ENCODE measurements around the gene SRGN. TPM values are rescaled to one million over a fixed set of nuclear protein-coding genes. Genes with fewer than 3 reads are reported as not detected.

Gene SRGN
- total and polyA plus RNA-seq, 10 of the 15 experiments (the other 5 are each of a cell fraction or from before 2014, with no cell fraction given) = 382 to 2,414 (median 885) TPM

DNA sequence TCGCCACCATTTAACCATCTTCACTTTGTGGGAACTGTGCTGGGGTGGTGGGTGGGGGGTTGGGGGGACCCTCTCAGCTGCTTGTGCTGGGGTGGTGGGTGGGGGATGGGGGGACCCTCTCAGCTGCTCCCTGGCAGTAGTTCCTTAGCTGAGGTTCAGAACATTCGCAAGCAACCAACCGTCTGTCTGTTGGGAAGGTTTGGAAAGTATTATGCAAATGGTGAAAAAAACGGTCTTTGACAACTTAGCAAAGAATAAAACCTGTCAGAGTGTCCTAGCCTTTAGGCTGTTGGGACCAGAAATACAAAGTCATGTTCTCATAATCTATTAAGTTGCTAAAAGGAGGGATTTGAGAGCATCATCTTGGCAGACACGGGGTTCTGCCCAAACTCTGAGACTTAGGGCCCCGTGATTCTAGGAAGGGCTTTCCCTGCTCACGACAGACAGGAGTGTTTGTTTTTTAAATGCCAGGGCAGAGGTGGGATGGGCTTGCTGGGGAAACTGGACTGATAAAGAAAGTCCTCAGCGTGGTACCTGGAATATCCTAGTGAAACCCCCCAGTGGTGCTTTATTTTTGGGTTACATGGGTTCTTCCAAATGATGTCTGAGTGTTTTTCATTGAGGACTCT lies 14.1 kb upstream of the SRGN start:
- SMC1A ChIA-PET (ENCODE audit: uncharacterized antibody, unreplicated experiment) = interaction anchor here (1.0 to 1.2 kb wide), 2 partner anchors 8 to 11 kb away, joined by 3 to 4 read pairs; no protein-coding TSS in a partner anchor
- no peak overlapping the region for H3K27ac ChIP-seq (ENCODE audit: control insufficient read depth, insufficient read depth)
- H2AFZ ChIP-seq (ENCODE audit: control insufficient read depth, low read depth, low read length) = no peak overlapping the region; the same call in 1 of the 2 replicates
- no peaks in the 10 kb centered on the region for H3K79me2 ChIP-seq (ENCODE audit: control insufficient read depth, insufficient read depth, low read length)
- WGBS (ENCODE audit: insufficient coverage, insufficient replicate concordance, low lambda C conversion rate, missing lambda C conversion rate) = 86% methylated on average over 7 of the region's 8 CpGs
- no peaks in the 10 kb centered on the region for H4K20me1 ChIP-seq (ENCODE audit: control insufficient read depth, insufficient read depth)
- no TSS peak for BruUV-seq (replicated peaks)
- DNase-seq (ENCODE audit: low read depth, low spot score) (no peak), FAIRE-seq (no peak), ATAC-seq (no peak)
- no peak overlapping the region for H3K9ac ChIP-seq (ENCODE audit: control insufficient read depth, insufficient read depth, low read length)
- H3K4me2 ChIP-seq (ENCODE audit: control insufficient read depth, insufficient read depth) = no peak overlapping the region
- in situ Hi-C loops (cut with MboI) (no loop called here), intact Hi-C loops (cut with micrococcal nuclease; ENCODE audit: unreplicated experiment) (no loop called here)
- TF ChIP-seq MYC (IDR thresholded peaks at IDR 0.05; ENCODE audit: insufficient read depth, insufficient read length, insufficient replicate concordance, low read length, severe bottlenecking) (no peak), TBL1XR1 (IDR thresholded peaks at IDR 0.05; ENCODE audit: low read depth, low read length) (no peak), CBFB (IDR thresholded peaks at IDR 0.05; ENCODE audit: low read depth) (no peak), KAT2A (conservative IDR thresholded peaks at IDR 0.05; ENCODE audit: control insufficient read depth, low read depth, low read length) (no peak), RUNX3 (IDR thresholded peaks at IDR 0.05; ENCODE audit: low read length) (no peak), RAD51 (IDR thresholded peaks at IDR 0.05) (no peak), ETV6 (conservative IDR thresholded peaks at IDR 0.05 in 1 of 2, IDR thresholded peaks at IDR 0.05 in 1 of 2; ENCODE audit: borderline replicate concordance in 1 of 2, low read depth in 1 of 2) (no peak), POLR2AphosphoS2 (IDR thresholded peaks at IDR 0.05; ENCODE audit: low read depth, low read length) (no peak), GATAD2B (conservative IDR thresholded peaks at IDR 0.05; ENCODE audit: low read depth) (no peak), WRNIP1 (IDR thresholded peaks at IDR 0.05; ENCODE audit: borderline replicate concordance, low read depth, low read length) (no peak), PAX8 (IDR thresholded peaks at IDR 0.05) (no peak), NFYA (IDR thresholded peaks at IDR 0.05; ENCODE audit: borderline replicate concordance, low read depth, low read length) (no peak), SMAD5 (IDR thresholded peaks at IDR 0.05; ENCODE audit: low read depth) (no peak), RB1 (IDR thresholded peaks at IDR 0.05; ENCODE audit: borderline replicate concordance) (no peak), CHD4 (IDR thresholded peaks at IDR 0.05) (no peak)
- TF ChIP-seq, protein P1, sequence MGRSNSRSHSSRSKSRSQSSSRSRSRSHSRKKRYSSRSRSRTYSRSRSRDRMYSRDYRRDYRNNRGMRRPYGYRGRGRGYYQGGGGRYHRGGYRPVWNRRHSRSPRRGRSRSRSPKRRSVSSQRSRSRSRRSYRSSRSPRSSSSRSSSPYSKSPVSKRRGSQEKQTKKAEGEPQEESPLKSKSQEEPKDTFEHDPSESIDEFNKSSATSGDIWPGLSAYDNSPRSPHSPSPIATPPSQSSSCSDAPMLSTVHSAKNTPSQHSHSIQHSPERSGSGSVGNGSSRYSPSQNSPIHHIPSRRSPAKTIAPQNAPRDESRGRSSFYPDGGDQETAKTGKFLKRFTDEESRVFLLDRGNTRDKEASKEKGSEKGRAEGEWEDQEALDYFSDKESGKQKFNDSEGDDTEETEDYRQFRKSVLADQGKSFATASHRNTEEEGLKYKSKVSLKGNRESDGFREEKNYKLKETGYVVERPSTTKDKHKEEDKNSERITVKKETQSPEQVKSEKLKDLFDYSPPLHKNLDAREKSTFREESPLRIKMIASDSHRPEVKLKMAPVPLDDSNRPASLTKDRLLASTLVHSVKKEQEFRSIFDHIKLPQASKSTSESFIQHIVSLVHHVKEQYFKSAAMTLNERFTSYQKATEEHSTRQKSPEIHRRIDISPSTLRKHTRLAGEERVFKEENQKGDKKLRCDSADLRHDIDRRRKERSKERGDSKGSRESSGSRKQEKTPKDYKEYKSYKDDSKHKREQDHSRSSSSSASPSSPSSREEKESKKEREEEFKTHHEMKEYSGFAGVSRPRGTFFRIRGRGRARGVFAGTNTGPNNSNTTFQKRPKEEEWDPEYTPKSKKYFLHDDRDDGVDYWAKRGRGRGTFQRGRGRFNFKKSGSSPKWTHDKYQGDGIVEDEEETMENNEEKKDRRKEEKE (IDR thresholded peaks at IDR 0.05) = no peak
- TF ChIP-seq, protein P2, sequence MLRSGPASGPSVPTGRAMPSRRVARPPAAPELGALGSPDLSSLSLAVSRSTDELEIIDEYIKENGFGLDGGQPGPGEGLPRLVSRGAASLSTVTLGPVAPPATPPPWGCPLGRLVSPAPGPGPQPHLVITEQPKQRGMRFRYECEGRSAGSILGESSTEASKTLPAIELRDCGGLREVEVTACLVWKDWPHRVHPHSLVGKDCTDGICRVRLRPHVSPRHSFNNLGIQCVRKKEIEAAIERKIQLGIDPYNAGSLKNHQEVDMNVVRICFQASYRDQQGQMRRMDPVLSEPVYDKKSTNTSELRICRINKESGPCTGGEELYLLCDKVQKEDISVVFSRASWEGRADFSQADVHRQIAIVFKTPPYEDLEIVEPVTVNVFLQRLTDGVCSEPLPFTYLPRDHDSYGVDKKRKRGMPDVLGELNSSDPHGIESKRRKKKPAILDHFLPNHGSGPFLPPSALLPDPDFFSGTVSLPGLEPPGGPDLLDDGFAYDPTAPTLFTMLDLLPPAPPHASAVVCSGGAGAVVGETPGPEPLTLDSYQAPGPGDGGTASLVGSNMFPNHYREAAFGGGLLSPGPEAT (IDR thresholded peaks at IDR 0.05; ENCODE audit: low read depth) = no peak
- CTCF ChIA-PET = interaction anchor here (2.4 kb wide), 1 partner anchor 8 kb away, joined by 7 read pairs; no protein-coding TSS in a partner anchor
- POLR2A ChIA-PET = no interaction called here
- RAD21 ChIA-PET (ENCODE audit: unreplicated experiment) = interaction anchor here (0.6 kb wide), 1 partner anchor 29 kb away, joined by 4 read pairs; no protein-coding TSS in a partner anchor
- no peak overlapping the region for H3K4me3 ChIP-seq
- H3K9me3 ChIP-seq (replicated peaks; ENCODE audit: control insufficient read depth, insufficient read depth, low read length) = no peaks in the 10 kb centered on the region
- H3K36me3 ChIP-seq (ENCODE audit: control insufficient read depth in 2 of 2, insufficient read depth in 2 of 2, low read length in 1 of 2) = no peaks in the 10 kb centered on the region
- peaks cover 4% of the 10 kb centered on the region; the same call in 1 of the 2 replicates for H3K4me1 ChIP-seq (ENCODE audit: control insufficient read depth, insufficient read depth, low read length)
- H3K27me3 ChIP-seq (replicated peaks in 1 of 2; ENCODE audit: control insufficient read depth in 2 of 2, insufficient read depth in 2 of 2, low read length in 1 of 2) = no peaks in the 10 kb centered on the region

Data from GM12878 (cell line).